Endothelial cell of umbilical vein (primary cell): ENCODE data around the gene PCGF5.

Experiments used
- CTCF ChIP-seq, 2 donors: IDR thresholded peaks; 1 replicate in 1 of 2; 2 replicates in 1 of 2; pipeline ENCODE4 v1.5.1; 2011; ENCODE audit warnings: low read length in 2 of 2, mild to moderate bottlenecking in 2 of 2, moderate library complexity in 2 of 2, control low read depth in 1 of 2, inconsistent platforms in 1 of 2, low read depth in 1 of 2; ENCODE audit not compliant: insufficient read depth in 1 of 2; ENCODE audit errors: extremely low read depth in 1 of 2
- EZH2 ChIP-seq: IDR thresholded peaks from 2 replicates; pipeline ENCODE4 v1.6.1; 2012; ENCODE audit warnings: borderline replicate concordance, low read depth, mild to moderate bottlenecking, moderate library complexity, low read length, inconsistent platforms; ENCODE audit not compliant: severe bottlenecking
- JUN ChIP-seq: IDR thresholded peaks from 2 replicates; pipeline ENCODE4 v1.6.1; 2011; ENCODE audit warnings: borderline replicate concordance, low read depth; ENCODE audit not compliant: insufficient read length, insufficient read depth
- POLR2A ChIP-seq: IDR thresholded peaks from 2 replicates; pipeline ENCODE4 v1.6.1; 2012; ENCODE audit warnings: low read depth, mild to moderate bottlenecking, control low read depth, low read length

- TF ChIP-seq CTCF (IDR thresholded peaks at IDR 0.05; ENCODE audit: extremely low read depth in 1 of 2, insufficient read depth in 1 of 2, low read depth in 1 of 2, low read length in 2 of 2) (no peak), POLR2A (no peak), EZH2 (no peak), JUN (no peak)
These were observed 29.9 kb downstream of the PCGF5 start for GRCh38 chr10:91250341-91250740.
